ENCODE results near the gene DHX35.

- TF ChIP-seq EZH2 (IDR thresholded peaks at IDR 0.05; ENCODE audit: borderline replicate concordance, low read depth, low read length, poor library complexity, severe bottlenecking) = no peak
- no peak for TF ChIP-seq CTCF (conservative IDR thresholded peaks at IDR 0.05; ENCODE audit: low read depth, low read length)
Measured at GRCh38 chr20:38947931-38948362, 14.2 kb upstream of the DHX35 start.

Measured in A673 (cell line).